T-helper 2 cell (primary cell): Measurements from ENCODE around the gene ROBO4.

ENCODE experiments used
- DNase-seq, 5 experiments: peaks; one replicate each; pipeline versions ENCODE4 v3.0.0 to v3.0.0-alpha.2; 2012 to 2022
- total RNA-seq, 2 donors: gene quantifications; one replicate each; lab custom pipeline; 2026; lab: John Stamatoyannopoulos, UW

ROBO4 gene
- total RNA-seq, result 0 reads per million in 2 donors

DNA sequence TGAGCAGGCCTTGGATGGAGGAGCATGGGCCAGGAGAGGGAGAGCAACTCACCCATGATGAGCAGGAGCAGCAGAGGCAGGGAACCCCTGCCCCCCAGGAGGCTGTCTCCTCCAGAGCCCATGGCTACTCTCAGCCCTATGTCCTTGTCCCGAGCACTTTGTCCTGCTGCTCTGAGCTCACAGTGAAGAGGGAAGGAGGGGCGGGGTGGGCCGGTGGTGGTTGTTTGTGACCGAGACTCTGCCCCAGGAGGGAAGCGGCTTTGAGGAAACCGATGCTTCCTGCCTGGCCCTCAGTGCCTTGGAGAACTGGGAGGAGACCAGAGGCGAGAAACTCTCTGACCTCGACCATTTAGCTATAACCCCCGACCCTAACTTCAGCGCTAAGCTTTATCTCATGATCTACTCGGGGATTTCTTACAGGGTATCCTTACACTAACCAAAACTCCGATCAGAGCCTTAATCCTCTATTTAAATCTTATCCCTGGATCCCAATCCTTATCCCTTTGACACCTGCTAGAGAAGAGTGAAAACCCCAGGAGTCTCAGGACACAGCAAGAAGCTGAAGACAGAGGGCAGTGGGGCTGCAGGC, at the start of gene ROBO4:
ROBO4 (minus strand) TSS at position 192 of the 589 bp plus-strand sequence; CDS start at position 122, 70 bp downstream.
- no peak for DNase-seq

DNA sequence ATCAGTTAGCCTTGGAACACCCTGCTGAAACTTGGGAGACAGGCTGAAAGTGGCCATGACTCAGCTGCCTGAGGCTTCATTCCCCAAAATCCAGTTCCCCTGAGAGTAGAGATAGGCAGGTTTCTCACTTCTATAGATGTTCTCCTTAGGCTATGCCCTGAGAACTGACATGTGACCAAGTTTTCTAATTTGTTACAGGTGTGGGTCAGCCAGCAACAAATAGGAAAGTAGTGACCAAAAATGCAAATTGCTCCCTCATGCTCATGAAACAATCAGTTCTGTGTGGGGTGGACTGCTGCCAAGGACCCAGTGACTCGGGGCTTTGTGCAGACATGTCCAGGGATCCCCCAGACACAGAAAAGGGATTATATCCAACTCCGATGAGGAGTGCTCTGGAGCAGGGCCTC, 49.1 kb upstream of the ROBO4 start:
- no peak for DNase-seq

DNA sequence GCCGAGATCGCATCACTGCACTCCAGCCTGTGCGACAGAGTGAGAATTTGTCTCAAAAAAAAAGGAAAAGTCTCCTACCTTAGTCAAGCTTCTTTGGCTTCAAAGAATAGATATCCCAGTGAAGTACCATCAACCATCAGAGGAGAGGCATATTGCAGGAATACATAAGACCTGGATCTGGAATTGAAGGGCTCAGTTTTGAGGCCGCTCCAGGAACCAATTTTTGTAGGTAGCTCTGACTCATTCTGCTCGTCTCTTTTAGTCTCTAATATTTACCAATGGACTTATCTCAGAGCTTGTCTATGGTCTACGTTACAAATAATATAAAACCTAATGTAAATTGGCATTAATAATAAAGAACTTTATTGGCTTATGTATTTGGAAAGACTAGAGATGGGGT, 48.2 kb upstream of the ROBO4 start:
- DNase-seq, result no peak

DNA sequence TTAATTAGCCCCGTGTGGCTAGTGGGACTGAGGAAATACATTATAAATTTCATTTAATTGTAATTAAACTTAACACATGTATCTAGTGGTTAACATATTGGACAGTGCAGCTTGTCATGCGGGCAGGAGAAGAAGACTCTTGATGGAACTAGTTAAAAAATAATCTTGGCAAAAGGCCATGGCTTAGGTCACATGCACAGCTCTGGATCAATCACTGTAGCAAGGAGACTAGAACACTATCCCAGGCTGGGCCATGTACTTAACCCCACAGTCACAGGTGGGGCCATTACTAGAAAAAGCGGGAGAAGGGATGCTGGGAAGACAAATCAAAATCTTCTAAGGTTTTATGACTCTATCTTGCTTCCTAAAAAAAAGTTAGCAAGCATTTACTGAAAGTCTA, 46.9 kb upstream of the ROBO4 start:
- DNase-seq, result no peak

DNA sequence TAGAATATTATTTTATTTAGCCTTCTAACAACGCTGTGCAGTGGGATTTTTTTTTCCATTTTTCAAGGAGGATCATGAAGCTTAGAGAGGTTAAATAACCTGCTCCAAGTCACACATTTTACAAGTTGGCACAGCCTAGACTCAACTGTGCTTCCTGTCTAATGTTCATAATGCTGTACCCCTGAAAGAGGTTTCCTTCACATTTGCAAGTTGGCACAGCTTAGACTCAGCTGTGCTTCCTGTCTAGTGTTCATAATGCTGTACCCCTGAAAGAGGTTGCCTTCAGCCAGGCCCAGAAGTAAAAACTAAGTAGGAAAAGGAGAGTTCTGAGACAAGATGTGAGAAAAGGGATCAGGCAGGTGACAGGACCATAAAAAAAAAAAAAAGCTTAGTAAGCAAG, 46.1 kb upstream of the ROBO4 start:
- DNase-seq, result no peak

DNA sequence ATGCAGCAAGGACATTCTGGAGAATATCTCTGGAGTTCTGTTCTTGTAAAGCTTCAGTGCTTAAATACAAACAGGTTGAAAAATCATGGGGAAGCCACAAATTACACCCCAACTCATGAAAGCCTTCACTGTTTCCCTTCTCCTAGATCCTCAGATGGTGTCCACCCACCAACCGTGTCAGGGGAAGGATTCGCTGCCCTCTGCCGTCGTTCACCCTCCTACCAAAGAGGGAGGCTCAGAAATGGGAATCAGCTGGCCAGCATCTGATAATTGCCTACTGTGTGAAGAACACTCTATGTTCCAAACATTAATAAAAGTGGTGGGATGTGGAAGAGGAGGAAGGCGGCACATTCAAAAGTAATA, 45.6 kb upstream of the ROBO4 start:
- no peak for DNase-seq

DNA sequence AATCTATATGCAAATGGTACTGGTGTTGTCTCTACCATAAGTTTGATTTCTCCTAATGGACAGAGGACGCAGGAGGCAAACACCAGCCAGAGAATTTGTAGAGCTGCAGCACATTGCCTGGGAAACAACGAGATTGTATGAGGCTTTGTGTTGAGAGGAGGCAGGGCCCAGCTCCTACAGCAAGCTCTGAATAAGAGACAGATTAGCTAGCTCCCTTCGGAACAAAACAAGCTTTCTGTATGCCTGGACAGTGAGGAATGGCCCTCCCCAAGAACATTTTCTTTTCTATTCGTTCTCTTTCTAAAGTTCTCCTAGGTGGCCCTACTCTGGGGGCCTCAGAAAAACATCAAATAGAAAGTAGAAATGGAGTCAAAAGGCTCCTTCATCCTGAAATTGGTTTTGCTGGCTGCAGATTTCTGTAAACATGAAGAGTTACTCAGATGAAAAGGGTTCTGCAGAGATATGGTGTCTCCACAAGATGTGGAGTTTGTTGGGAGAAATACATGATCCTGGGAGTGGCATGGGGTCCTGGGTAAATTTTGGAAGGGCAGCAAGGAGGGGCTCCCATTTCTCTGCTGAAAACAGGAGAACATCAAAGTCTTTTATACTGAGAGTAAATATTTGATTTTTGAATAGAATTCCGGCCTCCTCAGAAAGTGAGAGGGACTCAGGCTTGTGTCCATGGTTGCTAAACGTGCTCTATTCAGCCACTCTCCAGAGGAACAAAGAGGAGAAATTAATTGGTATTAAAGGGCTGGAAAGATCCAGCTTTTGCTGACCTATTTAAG, 45.0 kb upstream of the ROBO4 start:
- DNase-seq, result no peak

DNA sequence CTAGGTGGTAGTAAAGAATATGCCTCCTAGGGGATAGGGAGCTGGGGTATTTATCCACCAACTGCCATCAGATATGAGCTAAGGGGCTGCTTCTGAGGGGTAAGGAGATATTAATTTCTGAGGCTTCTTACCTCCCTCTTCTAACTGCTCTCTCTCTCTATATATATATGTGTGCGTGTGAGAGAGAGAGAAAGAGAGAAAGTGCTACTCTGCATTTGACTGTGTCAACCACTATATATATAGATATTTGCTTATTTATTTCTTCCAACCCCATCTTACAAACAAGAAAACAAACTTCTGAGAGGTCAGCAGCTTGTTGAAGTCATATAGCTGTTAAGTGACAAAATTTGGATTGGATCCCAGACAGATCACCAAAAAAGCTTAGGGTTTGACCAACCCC, 44.0 kb upstream of the ROBO4 start:
- no peak for DNase-seq

DNA sequence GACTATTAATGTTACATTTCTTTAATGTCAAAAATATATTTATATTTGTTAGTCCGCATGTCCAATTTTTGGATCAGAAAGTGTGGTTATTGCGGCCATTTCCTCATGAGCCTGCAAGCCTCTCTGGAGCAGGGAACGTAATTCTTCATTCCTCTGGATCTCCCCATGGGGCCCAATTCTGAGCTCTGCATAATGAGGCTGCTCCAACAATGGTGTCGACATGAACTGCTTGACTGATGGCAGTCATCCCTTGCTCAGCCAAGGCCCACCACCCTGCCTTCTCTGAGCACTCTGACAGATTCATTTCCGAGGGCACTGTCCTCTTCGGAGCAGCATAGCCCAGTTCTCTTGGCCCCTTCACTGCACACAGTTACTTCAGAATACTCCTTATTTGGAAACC, 41.3 kb upstream of the ROBO4 start:
- no peak for DNase-seq

DNA sequence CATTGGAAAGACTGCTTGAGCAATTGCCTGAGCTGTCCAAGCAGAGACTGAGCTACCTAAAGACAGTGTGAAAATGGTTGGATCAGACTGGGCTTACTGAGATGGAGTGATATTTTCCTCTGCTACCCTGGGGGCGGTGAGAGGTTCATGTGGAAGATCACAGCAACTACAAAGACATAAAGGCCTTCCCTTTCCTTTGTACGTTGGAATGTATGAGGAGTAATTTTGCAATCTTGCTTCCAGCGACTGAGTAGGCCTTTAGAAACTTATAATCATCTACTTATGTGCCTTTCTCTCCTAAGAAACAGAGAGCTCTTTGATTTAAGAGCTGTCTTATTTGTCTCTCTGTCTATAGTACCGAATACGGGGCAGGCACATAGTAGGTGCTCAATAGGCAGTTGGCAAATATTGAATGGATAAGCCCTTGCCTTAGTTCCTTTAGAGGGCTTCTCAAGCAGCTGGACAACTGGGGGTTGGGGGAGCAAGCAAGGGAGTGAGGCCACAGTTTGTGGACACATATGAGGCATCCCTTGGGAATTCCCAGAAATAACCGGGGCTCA, 40.6 kb upstream of the ROBO4 start:
- DNase-seq, result no peak

DNA sequence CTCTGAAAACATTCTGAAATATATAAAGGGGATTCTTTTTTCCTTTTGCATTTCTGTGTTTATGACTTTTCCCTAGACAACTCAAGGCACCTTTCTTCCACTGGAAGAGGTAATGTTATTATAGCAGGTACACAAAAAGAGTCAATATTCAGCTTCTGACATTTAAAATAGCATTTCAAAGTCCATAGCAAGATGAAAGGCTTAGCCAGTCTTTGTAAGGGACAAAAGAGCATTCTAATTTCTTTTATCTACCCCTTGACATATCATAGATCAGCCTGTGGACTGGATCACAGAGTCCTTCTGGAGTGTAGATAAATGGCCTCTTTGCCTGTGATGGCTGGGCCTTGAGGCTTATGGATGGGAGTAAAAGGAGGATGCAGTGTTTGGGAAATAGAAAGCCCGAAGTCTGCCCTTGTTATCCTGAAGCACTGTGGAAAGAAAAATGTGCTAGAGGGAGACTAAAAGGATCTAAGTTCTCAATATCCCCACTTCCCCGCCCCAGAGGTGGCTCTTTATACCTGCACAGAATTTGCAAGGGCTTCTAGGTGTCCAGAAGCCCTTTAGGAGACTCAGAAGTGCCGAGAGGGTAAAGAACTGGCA, 39.8 kb upstream of the ROBO4 start:
- DNase-seq, result no peak

DNA sequence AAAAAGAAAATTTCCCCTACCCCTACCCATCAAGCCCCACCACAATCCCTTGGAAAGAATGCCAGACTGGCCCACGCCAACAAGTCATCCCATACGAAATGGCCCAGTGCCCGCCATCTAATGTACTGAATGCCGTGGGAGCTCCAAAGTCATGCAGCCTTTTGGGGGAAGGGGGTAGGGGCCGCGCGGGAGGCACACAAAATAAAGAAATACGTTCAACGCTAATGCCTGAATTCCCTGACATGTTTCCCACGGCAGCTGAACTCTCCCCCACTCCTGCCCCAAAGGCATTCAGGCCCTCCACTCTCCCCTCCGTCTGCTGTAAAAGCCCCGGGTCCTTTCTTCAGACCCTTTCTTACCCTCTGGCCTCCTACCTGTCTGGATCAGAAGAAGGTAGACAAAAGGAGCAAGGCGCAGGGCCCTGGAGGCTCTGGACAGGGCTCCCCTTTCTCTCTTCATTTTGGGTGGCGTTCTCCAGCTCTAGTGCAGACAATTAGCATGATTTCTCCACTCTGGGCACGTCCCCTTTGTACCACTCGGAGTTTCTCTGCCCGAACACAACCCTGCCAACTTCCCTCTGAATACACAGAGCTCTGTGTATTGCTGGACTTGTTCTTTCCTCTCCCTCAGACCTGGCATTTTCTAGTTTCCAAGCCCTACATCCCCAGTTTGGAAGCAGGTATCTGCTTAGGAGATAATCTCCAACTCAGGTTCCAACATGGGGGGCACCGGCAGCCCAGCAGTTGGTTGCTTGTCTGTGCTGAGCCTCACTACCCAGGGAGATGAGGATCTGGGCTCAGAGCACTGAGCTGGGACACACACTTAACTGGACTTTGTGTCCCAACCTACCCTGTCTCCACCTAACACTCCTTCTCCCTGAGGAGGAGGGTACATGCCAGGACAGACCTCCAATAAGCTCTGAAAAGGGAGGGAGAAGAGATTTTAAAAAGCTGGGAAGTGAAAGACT, 38.2 kb upstream of the ROBO4 start, which contains the start of gene HEPACAM:
HEPACAM (minus strand) TSS at position 500 of the 967 bp plus-strand sequence; CDS start at position 459, 41 bp downstream.
- DNase-seq, result no peak

DNA sequence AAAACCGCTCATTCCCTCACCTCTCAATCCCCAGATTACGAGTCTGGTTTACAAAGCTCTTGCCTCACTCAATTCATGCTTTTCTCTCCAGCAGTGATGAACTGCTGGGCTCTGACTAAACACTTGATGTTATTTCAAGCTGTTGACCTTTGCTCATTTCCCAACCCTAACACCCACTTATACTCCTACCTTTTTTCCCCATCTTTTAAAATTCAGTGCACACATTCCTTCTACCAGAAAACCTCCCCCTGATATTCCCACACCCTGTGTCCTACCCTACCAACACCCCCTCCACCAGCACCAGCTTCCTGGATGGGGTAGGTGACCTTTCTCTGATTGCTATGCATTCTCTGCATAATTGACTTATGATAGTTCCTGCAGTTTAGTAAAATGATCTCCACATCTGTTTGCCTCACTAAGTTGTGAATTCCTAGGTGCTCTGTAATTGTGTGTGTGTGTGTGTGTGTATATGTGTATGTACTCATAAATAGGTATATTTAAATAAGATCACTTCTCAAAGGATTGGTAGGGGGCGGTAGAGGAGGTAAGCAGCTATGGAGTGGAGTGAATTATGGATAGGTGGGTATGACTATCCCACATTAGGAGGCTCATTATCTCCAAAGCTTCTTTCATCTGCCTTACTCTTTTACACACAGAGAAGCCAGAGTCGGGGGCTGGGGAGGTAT, 37.3 kb upstream of the ROBO4 start:
- no peak for DNase-seq

DNA sequence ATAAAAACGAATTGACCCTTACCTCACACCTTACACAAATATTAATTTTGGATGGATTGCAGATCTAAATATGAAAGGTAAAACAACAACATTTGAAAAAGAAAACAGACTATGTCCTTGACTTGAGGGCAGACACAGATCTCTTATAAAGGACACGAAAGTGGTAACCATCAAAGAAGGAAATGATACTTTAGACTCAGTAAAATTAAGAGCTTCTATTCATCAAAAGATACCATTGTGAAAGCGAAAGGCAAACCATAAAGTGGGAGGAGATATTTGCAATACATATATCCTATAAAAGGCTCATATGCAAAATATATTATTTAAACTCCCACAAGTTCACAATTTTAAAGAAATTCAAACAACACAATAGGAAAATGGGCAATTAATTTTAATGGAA, 33.1 kb upstream of the ROBO4 start:
- peak in 1 of 5 experiments; percentile 32 for DNase-seq

DNA sequence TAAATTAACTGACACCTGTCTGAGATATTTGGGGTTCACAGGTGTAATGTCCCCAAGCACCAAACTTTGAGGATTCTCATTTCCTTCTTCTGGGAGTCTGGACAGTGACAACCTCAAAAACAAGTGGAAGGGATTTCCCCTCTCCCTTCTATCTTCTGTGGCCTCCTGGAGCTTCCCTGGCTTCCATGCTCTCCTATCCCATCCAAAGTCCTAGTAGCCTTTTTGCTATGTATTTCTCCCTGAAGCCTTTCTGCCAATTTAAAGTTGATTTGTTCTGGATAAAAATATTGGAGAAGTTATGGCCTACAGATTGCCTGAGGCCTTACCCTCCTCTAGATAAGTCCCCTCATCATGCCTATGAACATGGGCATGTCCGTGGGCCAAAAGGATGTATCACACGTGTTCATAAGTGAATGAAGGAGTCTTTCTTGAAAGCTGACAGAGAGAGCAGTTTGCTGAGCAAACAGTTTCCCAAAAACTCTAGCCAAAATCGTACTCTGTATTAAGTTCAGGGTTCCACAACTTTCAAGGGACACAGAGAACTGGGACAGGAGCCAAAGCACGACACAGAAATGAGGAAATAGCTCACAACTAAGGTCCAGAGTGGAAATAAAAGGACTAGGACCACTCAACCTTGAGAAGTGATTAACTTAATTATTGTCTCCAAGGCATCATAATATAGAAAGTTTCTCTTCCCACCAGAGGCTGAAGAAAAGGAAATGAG, 31.4 kb upstream of the ROBO4 start:
- DNase-seq, result no peak

DNA sequence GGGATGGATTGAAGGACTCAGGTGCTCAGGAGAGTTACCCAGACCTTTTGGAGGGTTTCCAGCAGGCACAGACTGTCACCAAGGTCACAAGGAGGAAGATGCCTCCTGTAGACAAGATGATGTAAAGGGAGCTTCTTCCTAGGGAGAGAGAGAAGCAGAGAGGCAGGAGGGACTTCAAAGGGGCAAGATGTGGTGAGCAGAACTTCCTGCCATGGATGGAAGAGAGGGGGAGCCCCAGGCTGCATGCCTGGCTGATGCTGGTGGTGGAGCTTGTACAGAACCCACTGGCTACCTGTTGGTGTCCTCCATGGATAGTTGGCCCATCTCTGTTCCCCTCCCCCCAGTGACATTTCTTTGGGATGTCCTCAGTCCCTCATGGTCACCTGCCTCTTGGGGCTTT, 25.6 kb upstream of the ROBO4 start:
- no peak for DNase-seq

DNA sequence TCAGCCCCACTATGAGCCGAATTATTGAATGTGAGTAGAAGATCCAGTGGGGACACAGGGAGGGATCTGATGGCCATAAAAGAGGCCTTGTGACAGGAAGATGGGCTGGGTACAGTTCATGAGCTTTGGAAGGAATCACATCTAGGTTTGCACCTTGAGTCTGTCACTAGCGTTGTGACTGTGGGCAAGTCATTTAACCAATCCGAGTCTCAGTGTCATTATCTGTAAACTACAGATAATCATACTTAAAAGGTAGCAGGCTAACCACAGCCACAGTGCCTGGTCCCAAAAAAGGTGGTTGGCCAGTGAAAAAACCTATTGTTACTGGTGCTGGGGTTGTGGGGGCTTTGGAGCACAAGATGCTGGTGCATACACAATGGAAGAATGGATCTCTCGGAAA, 25.2 kb upstream of the ROBO4 start:
- no peak for DNase-seq

DNA sequence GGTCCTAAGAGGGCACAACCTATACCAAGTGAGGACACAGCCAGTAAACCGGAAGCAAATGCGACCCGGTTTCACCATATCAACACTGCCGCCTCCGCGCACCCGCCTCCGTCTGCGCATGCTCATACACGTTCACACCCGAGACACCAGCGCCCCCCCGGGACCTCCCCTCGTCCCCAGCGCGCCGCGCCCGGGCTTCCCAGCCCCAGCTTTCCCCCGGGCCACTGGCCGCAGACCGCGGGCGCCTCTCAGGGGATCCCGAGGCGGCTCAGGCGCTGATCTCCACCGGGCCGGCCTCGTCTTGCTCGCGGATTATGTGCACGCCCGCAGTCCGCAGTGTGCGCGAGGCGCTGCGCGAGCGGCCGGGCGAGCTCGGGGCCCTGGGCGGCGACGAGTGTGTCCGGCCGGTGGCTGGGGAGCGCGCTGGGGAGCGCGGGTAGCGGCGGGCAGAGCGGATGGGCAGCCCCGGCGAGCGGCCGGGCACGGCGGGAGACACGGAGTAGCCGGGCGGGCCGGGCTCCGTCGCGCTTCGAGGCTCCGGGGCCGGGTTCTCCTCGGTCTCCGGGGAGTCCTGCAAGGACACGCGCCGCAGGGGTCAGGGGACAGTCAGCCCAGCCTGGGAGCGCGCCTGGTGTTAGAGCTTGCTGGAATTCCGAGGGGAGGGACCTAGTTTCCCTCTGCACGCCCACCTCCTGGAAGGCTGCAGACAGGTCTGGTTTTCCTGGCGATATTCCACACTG, 23.4 kb upstream of the ROBO4 start:
- DNase-seq, result peak in 4 of 5 experiments; percentile 50 to 75 (median 67)

DNA sequence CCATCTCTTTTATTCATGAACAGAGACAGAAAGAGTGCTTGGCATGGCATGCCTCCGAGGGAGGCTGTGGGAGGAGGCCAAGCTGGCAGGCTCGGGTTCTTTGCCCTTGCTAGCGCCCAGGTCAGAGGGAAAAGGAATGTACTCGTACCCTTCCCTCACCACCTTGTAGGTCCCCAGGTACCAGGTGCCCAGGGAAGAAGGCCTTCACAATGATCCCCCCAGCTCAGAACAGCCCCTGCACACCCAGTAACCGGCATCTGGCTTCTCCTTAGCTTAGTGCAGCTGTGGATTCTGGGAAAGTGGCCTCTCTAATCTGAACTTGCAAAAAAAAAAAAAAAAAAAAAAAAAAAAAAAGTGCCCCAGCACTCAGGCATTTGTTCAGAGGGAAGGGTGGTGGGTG, 22.7 kb upstream of the ROBO4 start:
- DNase-seq, result no peak

DNA sequence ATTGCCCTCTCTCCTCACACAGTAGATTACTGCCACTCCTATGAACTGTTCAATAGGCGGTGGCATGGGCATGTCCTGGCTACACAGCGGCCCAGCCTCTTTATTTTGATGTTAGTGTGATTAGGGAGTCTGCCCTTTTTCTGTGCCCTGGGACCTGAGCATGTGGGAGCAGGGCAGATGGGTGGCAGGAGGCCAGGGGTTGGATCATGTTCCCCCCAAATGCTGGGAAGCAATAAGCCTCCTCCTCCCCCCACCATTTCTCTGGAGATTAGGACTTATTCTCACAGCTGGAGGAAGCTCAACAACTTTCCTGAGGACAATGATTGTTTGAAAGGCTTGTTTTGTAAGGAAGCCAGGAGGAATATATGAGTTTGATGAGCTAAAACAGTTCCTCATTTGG, 22.2 kb upstream of the ROBO4 start:
- DNase-seq, result no peak
